B cell (primary cell): Measurements from ENCODE around the gene PLAAT3. TPM values are rescaled to one million over a fixed set of nuclear protein-coding genes. Genes with fewer than 3 reads are reported as not detected.

Source experiments
- ATAC-seq: fragments of 200-7000 bp; cut with Tn5 transposase; one replicate; pipeline ENCODE4 v1.10.0; 2021; ENCODE audit warnings: low read depth, mild to moderate bottlenecking, moderate number of reproducible peaks, moderate library complexity
- CTCF ChIA-PET: fragments of 350-600 bp; sonication (Branson Sonifier 250); formaldehyde crosslinking; loops from one replicate; lab custom pipeline; 2021; ENCODE audit warnings: antibody characterized with exemption, inconsistent platforms; lab: Charles Lee
- POLR2A ChIA-PET: fragments of 350-600 bp; sonication (Branson Sonifier 250); formaldehyde crosslinking; loops from one replicate; lab custom pipeline; 2021; ENCODE audit warnings: antibody characterized with exemption; lab: Charles Lee
- DNase-seq: peaks from one replicate; pipeline ENCODE4 v3.0.0; 2013
- H2AFZ ChIP-seq: 2 replicates; pipeline ENCODE4 v1.6.1; 2012; ENCODE audit warnings: mild to moderate bottlenecking, low read depth, low read length; ENCODE audit not compliant: insufficient read depth, poor library complexity, severe bottlenecking
- H3K27ac ChIP-seq, 2 donors: 1 replicate in 1 of 2; 2 replicates in 1 of 2; pipeline ENCODE4 v1.5.1; 2012 to 2013; ENCODE audit warnings: low read length in 2 of 2, mild to moderate bottlenecking in 2 of 2, moderate library complexity in 1 of 2
- H3K27me3 ChIP-seq, 4 experiments: fragments of 200-600 bp in 1 of 4; sonication (generic) in 1 of 4; replicated peaks in 1 of 4; 1 replicate in 2 of 4; 2 replicates in 2 of 4; pipeline versions ENCODE4 v1.6.1 to v1.7.0; 2013 to 2016; ENCODE audit warnings: low read length in 3 of 4, mild to moderate bottlenecking in 2 of 4, mixed read lengths in 1 of 4, moderate library complexity in 1 of 4; ENCODE audit not compliant: insufficient read depth in 4 of 4, control insufficient read depth in 3 of 4; ENCODE audit errors: control extremely low read depth in 1 of 4
- H3K36me3 ChIP-seq, 2 experiments: replicated peaks in 1 of 2; 1 replicate in 1 of 2; 2 replicates in 1 of 2; pipeline versions ENCODE4 v1.6.1 to v1.7.1; 2013; ENCODE audit warnings: low read length in 1 of 2; ENCODE audit not compliant: insufficient read depth in 2 of 2, control insufficient read depth in 1 of 2; ENCODE audit errors: control extremely low read depth in 1 of 2, extremely low read depth in 1 of 2
- H3K4me1 ChIP-seq, 2 donors: fragments of 200-600 bp in 1 of 2; sonication (generic) in 1 of 2; 1 replicate in 1 of 2; 2 replicates in 1 of 2; pipeline versions ENCODE4 v1.5.1 to v1.6.1; 2013 to 2017; ENCODE audit warnings: low read length in 2 of 2; ENCODE audit not compliant: control insufficient read depth in 2 of 2, insufficient read depth in 2 of 2
- H3K4me2 ChIP-seq: replicated peaks from 2 replicates; pipeline ENCODE3; 2012; ENCODE audit warnings: mild to moderate bottlenecking, low read depth, low read length; ENCODE audit not compliant: poor library complexity, severe bottlenecking
- H3K4me3 ChIP-seq, 5 experiments: fragments of 200-600 bp in 1 of 5; sonication (generic) in 1 of 5; 1 replicate in 3 of 5; 2 replicates in 2 of 5; pipeline versions ENCODE4 v1.5.1 to v1.7.0; 2011 to 2016; ENCODE audit warnings: low read length in 4 of 5, mild to moderate bottlenecking in 4 of 5, low read depth in 2 of 5, control low read depth in 1 of 5, moderate library complexity in 1 of 5; ENCODE audit not compliant: insufficient read depth in 1 of 5; ENCODE audit errors: control extremely low read depth in 1 of 5, extremely low read depth in 1 of 5
- H3K79me2 ChIP-seq: fragments of 200-600 bp; sonication (generic); one replicate; pipeline ENCODE4 v1.6.0; 2016; ENCODE audit warnings: low read length; ENCODE audit not compliant: control insufficient read depth, insufficient read depth
- H3K9ac ChIP-seq: fragments of 200-600 bp; sonication (generic); 2 replicates; pipeline ENCODE4 v1.6.1; 2017; ENCODE audit warnings: mild to moderate bottlenecking, low read length, moderate library complexity
- H3K9me3 ChIP-seq, 3 donors: one replicate each; pipeline versions ENCODE4 v1.6.1 to v1.7.1; 2013; ENCODE audit warnings: low read length in 2 of 3; ENCODE audit not compliant: control insufficient read depth in 2 of 3, insufficient read depth in 1 of 3; ENCODE audit errors: control extremely low read depth in 1 of 3
- H4K20me1 ChIP-seq: 2 replicates; pipeline ENCODE4 v1.6.0; 2012; ENCODE audit warnings: mild to moderate bottlenecking, low read length; ENCODE audit not compliant: insufficient read depth, control insufficient read depth, poor library complexity, severe bottlenecking
- H3K27ac Mint-ChIP-seq: one replicate; pipeline ENCODE4 v1.8.0; 2021; ENCODE audit warnings: mixed read lengths
- H3K27me3 Mint-ChIP-seq: one replicate; pipeline ENCODE4 v1.8.0; 2021; ENCODE audit warnings: mixed read lengths
- H3K4me1 Mint-ChIP-seq: one replicate; pipeline ENCODE4 v1.8.0; 2021; ENCODE audit warnings: mixed read lengths
- H3K4me3 Mint-ChIP-seq: one replicate; pipeline ENCODE4 v1.8.0; 2021; ENCODE audit warnings: mixed read lengths
- H3K9me3 Mint-ChIP-seq: one replicate; pipeline ENCODE4 v1.8.0; 2022; ENCODE audit warnings: mixed read lengths; ENCODE audit not compliant: insufficient read depth
- EZH2 ChIP-seq: IDR thresholded peaks from 2 replicates; pipeline ENCODE4 v1.6.1; 2012; ENCODE audit warnings: borderline replicate concordance, low read depth, mild to moderate bottlenecking, moderate library complexity, low read length; ENCODE audit not compliant: insufficient read depth, poor library complexity, severe bottlenecking
- WGBS: methylation state at CpG from one replicate; pipeline ENCODE4 v1.1.5; 2013; ENCODE audit warnings: missing lambda C conversion rate; ENCODE audit not compliant: insufficient coverage; 5-methylcytosine and 5-hydroxymethylcytosine counted together
- intact Hi-C: fragments of 100-400 bp; cut with micrococcal nuclease; formaldehyde crosslinking; loops from one replicate; pipeline ENCODE4 v1.10.0; 2022
- polyA plus RNA-seq: library from polyadenylated mRNA; depleted of rRNA; stranded (reverse); fragments of >200 nt; gene quantifications from 2 replicates; pipeline ENCODE4 v1.2.3, GENCODE V29; 2012
- total RNA-seq, 2 donors: library from RNA; stranded (reverse); fragments of 120-200 nt in 1 of 2; gene quantifications; 1 replicate in 1 of 2; 2 replicates in 1 of 2; pipeline versions ENCODE4 v1.2.3 to v1.2.4, GENCODE V29; 2013 to 2022
- TF ChIP-seq, protein P1 (sequence below): fragments of 200-600 bp; IDR thresholded peaks from one replicate; pipeline ENCODE4 v1.8.0; 2022; ENCODE audit warnings: antibody characterized with exemption, mild to moderate bottlenecking

The PLAAT3 gene
- total and polyA plus RNA-seq, 2 donors (not counting 1 experiment from before 2014, with no cell fraction given) = 2.3 to 3.1 TPM

GRCh38 chr11:63623513-63624140 is 9.4 kb upstream of the PLAAT3 start:
- Mint-ChIP-seq H3K27ac (no peak overlapping the region), H3K4me3 (no peak overlapping the region), H3K9me3 (no peaks in the 10 kb centered on the region), H3K4me1 (no peaks in the 10 kb centered on the region), H3K27me3 (no peaks in the 10 kb centered on the region)
- ChIA-PET CTCF (interaction anchor here (1.2 kb wide), 2 partner anchors 12 to 17 kb away, joined by 3 read pairs; no protein-coding TSS in a partner anchor), POLR2A (no interaction called here)
- Histone ChIP-seq H3K4me2 (no peak overlapping the region), H3K4me3 (no peak overlapping the region), H3K4me1 (no peaks in the 10 kb centered on the region), H3K9ac (no peak overlapping the region), H4K20me1 (no peaks in the 10 kb centered on the region), H3K79me2 (no peaks in the 10 kb centered on the region), H2AFZ (no peak overlapping the region), H3K36me3 (no peaks in the 10 kb centered on the region), H3K27me3 (peaks cover 0 to 2% (median 0%) of the 10 kb centered on the region in 4 experiments), H3K27ac (no peak overlapping the region), H3K9me3 (no peaks in the 10 kb centered on the region)
- ATAC-seq (no peak), DNase-seq (no peak)
- WGBS = 83% methylated on average over 5 of the region's 7 CpGs
- TF ChIP-seq, protein P1, sequence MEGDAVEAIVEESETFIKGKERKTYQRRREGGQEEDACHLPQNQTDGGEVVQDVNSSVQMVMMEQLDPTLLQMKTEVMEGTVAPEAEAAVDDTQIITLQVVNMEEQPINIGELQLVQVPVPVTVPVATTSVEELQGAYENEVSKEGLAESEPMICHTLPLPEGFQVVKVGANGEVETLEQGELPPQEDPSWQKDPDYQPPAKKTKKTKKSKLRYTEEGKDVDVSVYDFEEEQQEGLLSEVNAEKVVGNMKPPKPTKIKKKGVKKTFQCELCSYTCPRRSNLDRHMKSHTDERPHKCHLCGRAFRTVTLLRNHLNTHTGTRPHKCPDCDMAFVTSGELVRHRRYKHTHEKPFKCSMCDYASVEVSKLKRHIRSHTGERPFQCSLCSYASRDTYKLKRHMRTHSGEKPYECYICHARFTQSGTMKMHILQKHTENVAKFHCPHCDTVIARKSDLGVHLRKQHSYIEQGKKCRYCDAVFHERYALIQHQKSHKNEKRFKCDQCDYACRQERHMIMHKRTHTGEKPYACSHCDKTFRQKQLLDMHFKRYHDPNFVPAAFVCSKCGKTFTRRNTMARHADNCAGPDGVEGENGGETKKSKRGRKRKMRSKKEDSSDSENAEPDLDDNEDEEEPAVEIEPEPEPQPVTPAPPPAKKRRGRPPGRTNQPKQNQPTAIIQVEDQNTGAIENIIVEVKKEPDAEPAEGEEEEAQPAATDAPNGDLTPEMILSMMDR = no peak
- no peak for TF ChIP-seq EZH2
- intact Hi-C loops = no loop called here

- WGBS = 83% methylated on average over 1 of the region's 2 CpGs
- H3K27me3 ChIP-seq = peaks cover 0 to 5% (median 0%) of the 10 kb centered on the region in 4 experiments
- H4K20me1 ChIP-seq = no peaks in the 10 kb centered on the region
- H3K27ac ChIP-seq = no peak overlapping the region
- Mint-ChIP-seq H3K4me1 (no peaks in the 10 kb centered on the region), H3K9me3 (no peaks in the 10 kb centered on the region), H3K4me3 (no peak overlapping the region), H3K27ac (no peak overlapping the region), H3K27me3 (no peaks in the 10 kb centered on the region)
- DNase-seq (no peak), ATAC-seq (no peak)
- no peak overlapping the region for H3K4me3 ChIP-seq
- H3K9ac ChIP-seq = no peak overlapping the region
- H3K79me2 ChIP-seq = no peaks in the 10 kb centered on the region
- TF ChIP-seq, protein P1 = no peak
- TF ChIP-seq EZH2 = no peak
- CTCF ChIA-PET = interaction anchor here (0.6 to 1.2 kb wide), 3 partner anchors 12 to 129 kb away, joined by 3 to 5 read pairs (median 3); no protein-coding TSS in a partner anchor
- H3K36me3 ChIP-seq = no peaks in the 10 kb centered on the region
- no peak overlapping the region for H3K4me2 ChIP-seq
- POLR2A ChIA-PET = no interaction called here
- H3K4me1 ChIP-seq = no peaks in the 10 kb centered on the region
- intact Hi-C loops = no loop called here
- H3K9me3 ChIP-seq = no peaks in the 10 kb centered on the region
- H2AFZ ChIP-seq = no peak overlapping the region
These were observed 8.1 kb upstream of the PLAAT3 start for GRCh38 chr11:63622323-63622722.
